GM19463 (cell line): ENCODE results near the gene RNF123.
"Not testable (repeated sequence)": the region's sequence is repeated elsewhere in the genome, so short reads cannot be mapped to it uniquely, and the experiment has no call there.

Experiments
- ATAC-seq: cut with Tn5 transposase; IDR thresholded peaks from one replicate; pipeline ENCODE4 v1.9.1; 2021; ENCODE audit warnings: mild to moderate bottlenecking, moderate library complexity; ENCODE audit not compliant: unreplicated experiment

The RNF123 gene

GRCh38 chr3:49734752-49735151 is 45.4 kb downstream of the RNF123 start:
- ATAC-seq: no peak

- no peak for ATAC-seq
These were observed 48.8 kb downstream of the RNF123 start for GRCh38 chr3:49738067-49738713.

GRCh38 chr3:49740427-49740826 is 51.1 kb downstream of the RNF123 start:
- ATAC-seq: no peak

GRCh38 chr3:49745986-49746385 is 56.6 kb downstream of the RNF123 start:
- no peak for ATAC-seq

- no peak for ATAC-seq
These were observed 58.6 kb downstream of the RNF123 start for GRCh38 chr3:49747792-49748480.

GRCh38 chr3:49748874-49749273 is 59.5 kb downstream of the RNF123 start:
- ATAC-seq: not testable (repeated sequence)

GRCh38 chr3:49750056-49750455 is 60.7 kb downstream of the RNF123 start:
- no peak for ATAC-seq

- no peak for ATAC-seq
These were observed 62.1 kb downstream of the RNF123 start for GRCh38 chr3:49751501-49751900.

GRCh38 chr3:49754536-49754935 is 65.2 kb downstream of the RNF123 start:
- no peak for ATAC-seq

- no peak for ATAC-seq
These were observed 66.7 kb downstream of the RNF123 start for GRCh38 chr3:49756036-49756435.

- no peak for ATAC-seq
These were observed 67.8 kb downstream of the RNF123 start for GRCh38 chr3:49757197-49757596.

GRCh38 chr3:49759226-49759625 is 69.9 kb downstream of the RNF123 start:
- ATAC-seq: no peak

- no peak for ATAC-seq
These were observed 72.3 kb downstream of the RNF123 start for GRCh38 chr3:49761661-49762060.

- ATAC-seq: no peak
These were observed 74.6 kb downstream of the RNF123 start for GRCh38 chr3:49763981-49764380.

GRCh38 chr3:49769286-49769915 is 80.0 kb downstream of the RNF123 start:
- no peak for ATAC-seq

- no peak for ATAC-seq
These were observed 80.6 kb downstream of the RNF123 start for GRCh38 chr3:49769926-49770325.
